Breast epithelium (tissue), 4 donors: ENCODE measurements around the gene USP14. TPM values are rescaled to one million over a fixed set of nuclear protein-coding genes. Genes with fewer than 3 reads are reported as not detected.
"Not testable (repeated sequence)": the region's sequence is repeated elsewhere in the genome, so short reads cannot be mapped to it uniquely, and the experiment has no call there.

Source experiments
- DNase-seq, 2 donors: peaks; one replicate each; pipeline ENCODE4 v3.0.0-alpha.2; 2019; ENCODE audit warnings: low spot score in 2 of 2
- H3K27ac ChIP-seq, 2 donors: fragments of 200-600 bp; sonication (generic) in 1 of 2; one replicate each; pipeline ENCODE4 v1.5.1; 2016 to 2019; ENCODE audit warnings: mild to moderate bottlenecking in 1 of 2
- H3K27me3 ChIP-seq, 2 donors: fragments of 200-600 bp; sonication (generic) in 1 of 2; one replicate each; pipeline versions ENCODE4 v1.5.1 to v1.6.0; 2017 to 2019; ENCODE audit warnings: control low read depth in 1 of 2, mild to moderate bottlenecking in 1 of 2
- H3K36me3 ChIP-seq: fragments of 200-600 bp; one replicate; pipeline ENCODE4 v1.5.1; 2019
- H3K4me1 ChIP-seq, 2 donors: fragments of 200-600 bp; sonication (generic); one replicate each; pipeline ENCODE4 v1.5.1; 2016 to 2019; ENCODE audit warnings: control low read depth in 1 of 2
- H3K4me3 ChIP-seq, 3 donors: fragments of 200-600 bp; sonication (generic); 1 replicate in 2 of 3; 2 replicates in 1 of 3; pipeline ENCODE4 v1.5.1; 2016 to 2019; ENCODE audit warnings: mild to moderate bottlenecking in 3 of 3, moderate library complexity in 2 of 3
- H3K9me3 ChIP-seq, 2 donors: fragments of 200-600 bp; sonication (generic) in 1 of 2; one replicate each; pipeline ENCODE4 v1.5.1; 2016 to 2019; ENCODE audit warnings: control low read depth in 1 of 2
- POLR2A ChIP-seq: fragments of 450-650 bp; IDR thresholded peaks from one replicate; pipeline ENCODE4 v1.6.1; 2016; ENCODE audit warnings: antibody characterized with exemption, mild to moderate bottlenecking, moderate library complexity
- POLR2AphosphoS5 ChIP-seq, 3 donors: sonication (generic); formaldehyde crosslinking; IDR thresholded peaks; one replicate each; pipeline ENCODE4 v1.6.1; 2017; ENCODE audit warnings: antibody characterized with exemption in 3 of 3
- intact Hi-C: fragments of 100-400 bp; cut with DNase I; formaldehyde crosslinking; loops from one replicate; pipeline ENCODE4 v1.15.1; 2023; ENCODE audit warnings: low total_unique reads
- total RNA-seq, 3 donors: library from RNA; depleted of rRNA; stranded (reverse); fragments of >200 nt; gene quantifications; one replicate each; pipeline ENCODE4 v1.1.0, GENCODE V29; 2016
- TF ChIP-seq, protein P1 (sequence below), 3 donors: fragments of 450-650 bp; IDR thresholded peaks; one replicate each; pipeline ENCODE4 v1.5.1; 2016 to 2017; ENCODE audit warnings: antibody characterized with exemption in 3 of 3, mild to moderate bottlenecking in 3 of 3, moderate library complexity in 3 of 3

USP14 gene
- total RNA-seq, 3 donors from 2014 or later, result 30.5 to 46.9 (median 38.1) TPM

DNA sequence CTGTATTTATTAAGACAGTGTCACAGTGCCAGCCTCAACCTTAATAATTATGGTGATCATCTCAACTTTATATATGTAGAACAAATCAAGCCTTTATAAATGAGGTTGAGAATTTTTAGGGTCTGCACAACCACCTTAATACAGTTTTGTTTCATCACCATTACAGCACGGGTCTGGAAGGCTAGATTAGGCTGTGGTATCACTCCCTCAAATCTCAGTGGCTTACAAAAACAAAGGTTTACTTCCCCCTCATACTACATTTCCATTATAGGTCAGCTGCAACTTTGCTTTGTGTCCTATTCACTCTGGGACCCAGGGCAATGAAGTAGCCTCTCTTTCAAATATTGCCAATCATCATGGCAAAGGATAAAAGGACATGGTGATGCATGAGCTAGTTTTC is 23.3 kb upstream of the USP14 start:
- no peaks in the 10 kb centered on the region for H3K36me3 ChIP-seq
- H3K27ac ChIP-seq, result no peak overlapping the region
- no peaks in the 10 kb centered on the region for H3K27me3 ChIP-seq
- DNase-seq, result no peak
- intact Hi-C loops, result no loop called here
- no peaks in the 10 kb centered on the region for H3K4me1 ChIP-seq
- TF ChIP-seq POLR2A (no peak), POLR2AphosphoS5 (IDR thresholded peaks at IDR 0.05) (no peak)
- TF ChIP-seq, protein P1, sequence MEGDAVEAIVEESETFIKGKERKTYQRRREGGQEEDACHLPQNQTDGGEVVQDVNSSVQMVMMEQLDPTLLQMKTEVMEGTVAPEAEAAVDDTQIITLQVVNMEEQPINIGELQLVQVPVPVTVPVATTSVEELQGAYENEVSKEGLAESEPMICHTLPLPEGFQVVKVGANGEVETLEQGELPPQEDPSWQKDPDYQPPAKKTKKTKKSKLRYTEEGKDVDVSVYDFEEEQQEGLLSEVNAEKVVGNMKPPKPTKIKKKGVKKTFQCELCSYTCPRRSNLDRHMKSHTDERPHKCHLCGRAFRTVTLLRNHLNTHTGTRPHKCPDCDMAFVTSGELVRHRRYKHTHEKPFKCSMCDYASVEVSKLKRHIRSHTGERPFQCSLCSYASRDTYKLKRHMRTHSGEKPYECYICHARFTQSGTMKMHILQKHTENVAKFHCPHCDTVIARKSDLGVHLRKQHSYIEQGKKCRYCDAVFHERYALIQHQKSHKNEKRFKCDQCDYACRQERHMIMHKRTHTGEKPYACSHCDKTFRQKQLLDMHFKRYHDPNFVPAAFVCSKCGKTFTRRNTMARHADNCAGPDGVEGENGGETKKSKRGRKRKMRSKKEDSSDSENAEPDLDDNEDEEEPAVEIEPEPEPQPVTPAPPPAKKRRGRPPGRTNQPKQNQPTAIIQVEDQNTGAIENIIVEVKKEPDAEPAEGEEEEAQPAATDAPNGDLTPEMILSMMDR (IDR thresholded peaks at IDR 0.05), result no peak
- H3K4me3 ChIP-seq, result no peak overlapping the region
- peaks cover 0 to under 1% of the 10 kb centered on the region in 2 donors for H3K9me3 ChIP-seq

- intact Hi-C loops, result no loop called here
- Histone ChIP-seq H3K4me1 (no peaks in the 10 kb centered on the region), H3K4me3 (no peak overlapping the region)
Observed at GRCh38 chr18:136433-136832, 21.9 kb upstream of the USP14 start.

DNA sequence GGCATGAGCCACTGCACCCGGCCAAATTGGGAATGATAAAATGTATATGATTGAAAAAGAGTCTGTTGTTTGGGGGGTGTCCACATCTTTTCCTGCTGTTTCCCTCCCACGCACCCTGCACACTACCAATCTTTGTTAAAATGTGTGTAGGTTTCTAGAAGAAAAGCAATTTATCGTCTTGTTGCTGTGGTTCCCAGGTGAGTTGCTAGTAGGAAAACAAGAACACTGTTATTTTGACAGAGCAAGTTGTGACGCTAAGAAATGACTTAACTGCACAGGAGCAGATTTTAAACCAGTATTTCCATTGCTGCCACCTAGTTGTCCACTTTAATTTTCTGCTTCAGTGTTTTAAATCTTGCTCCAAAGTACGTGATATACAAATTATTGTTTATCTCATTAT is 21.0 kb upstream of the USP14 start:
- no peaks in the 10 kb centered on the region for H3K4me1 ChIP-seq
- H3K27me3 ChIP-seq, result no peaks in the 10 kb centered on the region
- DNase-seq, result no peak
- H3K36me3 ChIP-seq, result no peaks in the 10 kb centered on the region
- H3K4me3 ChIP-seq, result no peak overlapping the region
- no peaks in the 10 kb centered on the region for H3K9me3 ChIP-seq
- TF ChIP-seq POLR2AphosphoS5 (IDR thresholded peaks at IDR 0.05) (no peak), POLR2A (no peak)
- TF ChIP-seq, protein P1 (IDR thresholded peaks at IDR 0.05), result no peak
- intact Hi-C loops, result no loop called here
- no peak overlapping the region for H3K27ac ChIP-seq

More at GRCh38 chr18:136433-136832, 21.9 kb upstream of the USP14 start:
- no peaks in the 10 kb centered on the region for H3K36me3 ChIP-seq
- TF ChIP-seq POLR2AphosphoS5 (IDR thresholded peaks at IDR 0.05), result no peak
- TF ChIP-seq POLR2A, result no peak
- TF ChIP-seq, protein P1 (IDR thresholded peaks at IDR 0.05), result no peak
- H3K27me3 ChIP-seq, result no peaks in the 10 kb centered on the region
- no peaks in the 10 kb centered on the region for H3K9me3 ChIP-seq
- no peak overlapping the region for H3K27ac ChIP-seq
- DNase-seq, result no peak

DNA sequence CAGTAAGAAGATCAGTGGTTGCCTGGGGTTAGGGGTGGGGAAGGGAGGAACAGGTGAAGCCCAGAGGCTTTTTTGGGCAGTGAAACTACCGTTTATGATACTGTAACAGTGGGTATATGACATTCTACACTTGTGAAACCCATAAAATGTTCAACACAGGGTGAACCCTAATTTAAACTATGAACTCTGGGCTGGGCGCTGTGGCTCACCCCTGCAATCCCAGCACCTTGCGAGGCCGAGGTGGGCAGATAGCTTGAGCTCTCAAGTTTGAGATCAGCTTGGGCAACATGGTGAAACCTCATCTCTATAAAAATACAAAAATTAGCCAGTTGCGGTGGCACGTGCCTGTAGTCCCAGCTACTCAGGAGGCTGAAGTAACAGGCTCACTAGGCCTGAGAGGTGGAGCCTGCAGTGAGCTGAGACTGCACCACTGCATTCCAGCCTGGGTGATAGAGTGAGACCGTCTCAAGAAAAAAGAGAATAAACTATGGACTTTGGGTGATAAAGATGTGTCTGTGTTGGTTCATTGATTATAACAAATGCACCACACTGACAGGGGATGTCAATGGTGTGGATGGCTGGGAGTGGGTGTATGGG is 17.6 kb upstream of the USP14 start:
- Histone ChIP-seq H3K4me3 (no peak overlapping the region), H3K27ac (no peak overlapping the region), H3K27me3 (no peaks in the 10 kb centered on the region), H3K4me1 (no peaks in the 10 kb centered on the region), H3K36me3 (no peaks in the 10 kb centered on the region), H3K9me3 (no peaks in the 10 kb centered on the region)
- no peak for DNase-seq
- no peak for TF ChIP-seq POLR2AphosphoS5 (IDR thresholded peaks at IDR 0.05)
- TF ChIP-seq, protein P1 (IDR thresholded peaks at IDR 0.05), result no peak
- TF ChIP-seq POLR2A, result no peak
- intact Hi-C loops, result no loop called here

- intact Hi-C loops, H3K27me3 ChIP-seq, H3K4me1 ChIP-seq, H3K36me3 ChIP-seq, H3K27ac ChIP-seq, DNase-seq, H3K4me3 ChIP-seq, H3K9me3 ChIP-seq: not testable (repeated sequence)
Observed at GRCh38 chr18:142624-143296, 15.6 kb upstream of the USP14 start.
